Inferior parietal cortex (tissue), 1 donor: ENCODE data around the gene AKT3.

Experiments used
- DNase-seq: peaks from one replicate; pipeline ENCODE4 v3.0.0-alpha.2; 2016; ENCODE audit errors: extremely low spot score

AKT3 gene

GRCh38 chr1:243462929-243463697 is 386.9 kb downstream of the AKT3 start:
- DNase-seq = no peak

- DNase-seq = no peak
These were observed 388.3 kb downstream of the AKT3 start for GRCh38 chr1:243461700-243462099.

- DNase-seq = no peak
These were observed 391.0 kb downstream of the AKT3 start for GRCh38 chr1:243459059-243459458.

- DNase-seq = no peak
These were observed 392.6 kb downstream of the AKT3 start for GRCh38 chr1:243457363-243457982.

- DNase-seq = no peak
These were observed 394.0 kb downstream of the AKT3 start for GRCh38 chr1:243455760-243456651.

GRCh38 chr1:243454328-243454997 is 395.6 kb downstream of the AKT3 start:
- DNase-seq = no peak

GRCh38 chr1:243452092-243452491 is 398.0 kb downstream of the AKT3 start:
- no peak for DNase-seq

- no peak for DNase-seq
These were observed 400.7 kb downstream of the AKT3 start for GRCh38 chr1:243449373-243449772.

- DNase-seq = no peak
These were observed 402.2 kb downstream of the AKT3 start for GRCh38 chr1:243447844-243448243.

GRCh38 chr1:243447347-243447746 is 402.7 kb downstream of the AKT3 start:
- DNase-seq = no peak

GRCh38 chr1:243443557-243443956 is 406.5 kb downstream of the AKT3 start:
- DNase-seq = no peak

- no peak for DNase-seq
These were observed 408.4 kb downstream of the AKT3 start for GRCh38 chr1:243441601-243442000.

GRCh38 chr1:243440406-243440805 is 409.6 kb downstream of the AKT3 start:
- no peak for DNase-seq

- DNase-seq = no peak
These were observed 411.2 kb downstream of the AKT3 start for GRCh38 chr1:243438815-243439214.
